ENCODE measurements around the gene KDM5B. TPM values are rescaled to one million over a fixed set of nuclear protein-coding genes. Genes with fewer than 3 reads are reported as not detected.

Gene KDM5B
- total RNA-seq, 1 experiment from 2014 or later, result 83.6 TPM

GRCh38 chr1:202687370-202687769, 120.9 kb downstream of the KDM5B start:
- H3K9me3 ChIP-seq (ENCODE audit: control insufficient read depth, insufficient read depth, low read depth, low read length), result no peaks in the 10 kb centered on the region
- CTCF ChIA-PET, result no interaction called here
- no peak for ATAC-seq
- no peaks in the 10 kb centered on the region for H3K4me1 ChIP-seq (ENCODE audit: control insufficient read depth, insufficient read depth, low read length)
- POLR2A ChIA-PET, result interaction anchor here (0.6 kb wide), 1 partner anchor 86 kb away, joined by 4 read pairs; no protein-coding TSS in a partner anchor
- no peaks in the 10 kb centered on the region for H3K36me3 ChIP-seq (ENCODE audit: control insufficient read depth, insufficient read depth, low read length)
- TF ChIP-seq CTCF (IDR thresholded peaks at IDR 0.05) (no peak), REST (IDR thresholded peaks at IDR 0.05; ENCODE audit: insufficient read depth in 1 of 2, low read depth in 2 of 2, low read length in 1 of 2) (no peak), POLR2AphosphoS5 (IDR thresholded peaks at IDR 0.05; ENCODE audit: low read depth, low read length) (no peak), TCF7L2 (IDR thresholded peaks at IDR 0.05; ENCODE audit: low read depth, low read length) (no peak), SIN3A (IDR thresholded peaks at IDR 0.05; ENCODE audit: borderline replicate concordance, insufficient read depth, low read depth, low read length) (no peak)
- no peak overlapping the region for H3K4me3 ChIP-seq (ENCODE audit: low read depth in 2 of 2, low read length in 2 of 2)
- no peak overlapping the region for H3K27ac ChIP-seq (ENCODE audit: low read length)
- H3K27me3 ChIP-seq (ENCODE audit: control insufficient read depth, insufficient read depth, low read length), result peaks cover 20% of the 10 kb centered on the region
- no peak for DNase-seq (ENCODE audit: low read depth, low spot score)
- in situ Hi-C loops (cut with HindIII; ENCODE audit: low pct_unique_long_range_greater_than_20kb, low sequenced_read_pairs) (no loop called here), intact Hi-C loops (cut with micrococcal nuclease; ENCODE audit: unreplicated experiment) (no loop called here)
- no TSS peak for BruUV-seq (replicated peaks)

- in situ Hi-C loops (cut with HindIII; ENCODE audit: low pct_unique_long_range_greater_than_20kb, low sequenced_read_pairs), result no loop called here
- H3K27me3 ChIP-seq (ENCODE audit: control insufficient read depth, insufficient read depth, low read length), result peaks cover 15% of the 10 kb centered on the region
- POLR2A ChIA-PET, result no interaction called here
Measured at GRCh38 chr1:202685641-202686040, 122.6 kb downstream of the KDM5B start.

More at GRCh38 chr1:202685641-202686040, 122.6 kb downstream of the KDM5B start:
- no peaks in the 10 kb centered on the region for H3K4me1 ChIP-seq (ENCODE audit: control insufficient read depth, insufficient read depth, low read length)
- no peak for ATAC-seq
- no TSS peak for BruUV-seq (replicated peaks)
- DNase-seq (ENCODE audit: low read depth, low spot score), result no peak
- TF ChIP-seq REST (IDR thresholded peaks at IDR 0.05; ENCODE audit: insufficient read depth in 1 of 2, low read depth in 2 of 2, low read length in 1 of 2), result no peak
- no peak for TF ChIP-seq TCF7L2 (IDR thresholded peaks at IDR 0.05; ENCODE audit: low read depth, low read length)
- no peak for TF ChIP-seq SIN3A (IDR thresholded peaks at IDR 0.05; ENCODE audit: borderline replicate concordance, insufficient read depth, low read depth, low read length)
- TF ChIP-seq POLR2AphosphoS5 (IDR thresholded peaks at IDR 0.05; ENCODE audit: low read depth, low read length), result no peak
- TF ChIP-seq CTCF (IDR thresholded peaks at IDR 0.05), result no peak
- intact Hi-C loops (cut with micrococcal nuclease; ENCODE audit: unreplicated experiment), result no loop called here
- H3K27ac ChIP-seq (ENCODE audit: low read length), result no peak overlapping the region
- CTCF ChIA-PET, result no interaction called here
- H3K9me3 ChIP-seq (ENCODE audit: control insufficient read depth, insufficient read depth, low read depth, low read length), result no peaks in the 10 kb centered on the region
- no peak overlapping the region for H3K4me3 ChIP-seq (ENCODE audit: low read depth in 2 of 2, low read length in 2 of 2)
- H3K36me3 ChIP-seq (ENCODE audit: control insufficient read depth, insufficient read depth, low read length), result no peaks in the 10 kb centered on the region

Measured in Panc1 (cell line).